PC-3 (cell line): ENCODE results near the gene LRP5. TPM values are rescaled to one million over a fixed set of nuclear protein-coding genes. Genes with fewer than 3 reads are reported as not detected.

Experiments used
- ATAC-seq: fragments of 200-7000 bp; cut with Tn5 transposase; 2 replicates; pipeline ENCODE4 v1.9.1; 2020; ENCODE audit warnings: mild to moderate bottlenecking, moderate library complexity
- BruUV-seq: library from RNA; stranded (reverse); fragments of 400-500 nt; replicated peaks from 2 replicates; lab custom pipeline; 2021; lab: Mats Ljungman, UMichigan
- CTCF ChIA-PET: fragments of 300-600 bp; sonication (Branson Sonifier 250); formaldehyde crosslinking; loops from one replicate; lab custom pipeline; 2022; ENCODE audit warnings: antibody characterized with exemption; lab: Charles Lee
- POLR2A ChIA-PET: fragments of 300-600 bp; sonication (Branson Sonifier 250); formaldehyde crosslinking; loops from one replicate; lab custom pipeline; 2022; ENCODE audit warnings: antibody characterized with exemption; ENCODE audit not compliant: unreplicated experiment; lab: Charles Lee
- DNase-seq: peaks from one replicate; pipeline ENCODE4 v3.0.0-alpha.2; 2015
- H2AFZ ChIP-seq: fragments of 300-600 bp; sonication (generic); 2 replicates; pipeline ENCODE4 v1.6.0; 2016; ENCODE audit warnings: antibody characterized with exemption, low read length
- H3F3A ChIP-seq: fragments of 300-600 bp; sonication (generic); one replicate; pipeline ENCODE4 v1.6.0; 2017; ENCODE audit warnings: antibody characterized with exemption, low read length, control low read depth, mild to moderate bottlenecking; ENCODE audit not compliant: unreplicated experiment
- H3K27ac ChIP-seq: fragments of 300-600 bp; sonication (generic); 2 replicates; pipeline ENCODE4 v1.5.1; 2016; ENCODE audit warnings: mild to moderate bottlenecking, low read length
- H3K27me3 ChIP-seq: fragments of 300-600 bp; sonication (generic); 2 replicates; pipeline ENCODE4 v1.6.1; 2016; ENCODE audit warnings: low read length, mixed read lengths
- H3K36me3 ChIP-seq: fragments of 300-600 bp; sonication (generic); 2 replicates; pipeline ENCODE4 v1.6.1; 2016; ENCODE audit warnings: low read depth, mixed run types, low read length, mixed read lengths
- H3K4me1 ChIP-seq: fragments of 300-600 bp; sonication (generic); 2 replicates; pipeline ENCODE4 v1.5.1; 2016; ENCODE audit warnings: low read length; ENCODE audit not compliant: insufficient read depth
- H3K4me2 ChIP-seq: fragments of 300-600 bp; sonication (generic); 2 replicates; pipeline ENCODE4 v1.6.0; 2016; ENCODE audit warnings: low read length
- H3K4me3 ChIP-seq: fragments of 300-600 bp; sonication (generic); 2 replicates; pipeline ENCODE4 v1.5.1; 2016; ENCODE audit warnings: mild to moderate bottlenecking, low read length, mixed read lengths
- H3K79me2 ChIP-seq: fragments of 300-600 bp; sonication (generic); 2 replicates; pipeline ENCODE4 v1.6.1; 2017; ENCODE audit warnings: low read length, mixed read lengths
- H3K9ac ChIP-seq: fragments of 300-600 bp; sonication (generic); 2 replicates; pipeline ENCODE4 v1.6.0; 2016; ENCODE audit warnings: mild to moderate bottlenecking, low read length
- H3K9me2 ChIP-seq: fragments of 300-600 bp; sonication (generic); replicated peaks from 2 replicates; pipeline ENCODE4 v1.6.1; 2016; ENCODE audit warnings: mixed run types, low read length, mixed read lengths
- H3K9me3 ChIP-seq: fragments of 300-600 bp; sonication (generic); 2 replicates; pipeline ENCODE4 v1.6.1; 2016; ENCODE audit warnings: low read length, mixed read lengths
- H4K20me1 ChIP-seq: fragments of 300-600 bp; sonication (generic); 2 replicates; pipeline ENCODE4 v1.6.1; 2016; ENCODE audit warnings: low read length, mixed read lengths
- EZH2 ChIP-seq: fragments of 300-600 bp; sonication (generic); IDR thresholded peaks from one replicate; pipeline ENCODE4 v1.6.1; 2017; ENCODE audit warnings: antibody characterized with exemption, mild to moderate bottlenecking, low read length; ENCODE audit not compliant: unreplicated experiment
- EZH2phosphoT487 ChIP-seq: fragments of 300-600 bp; sonication (generic); IDR thresholded peaks from 2 replicates; pipeline ENCODE4 v1.6.1; 2018; ENCODE audit warnings: mild to moderate bottlenecking, antibody characterized with exemption, low read length, borderline replicate concordance
- intact Hi-C: fragments of 100-400 bp; cut with micrococcal nuclease; formaldehyde crosslinking; loops from 2 replicates; pipeline ENCODE4 v1.9.0; 2023
- total RNA-seq: library from RNA; depleted of rRNA; stranded (reverse); fragments of >200 nt; gene quantifications from 2 replicates; pipeline ENCODE4 v1.2.3, GENCODE V29; 2014
- TF ChIP-seq, protein P1 (sequence below): fragments of 300-600 bp; sonication (generic); conservative IDR thresholded peaks from 2 replicates; pipeline ENCODE4 v1.5.1; 2017; ENCODE audit warnings: antibody characterized with exemption, low read depth, mild to moderate bottlenecking, low read length

Gene LRP5
- total RNA-seq, 1 experiment from 2014 or later: 64.3 TPM

DNA sequence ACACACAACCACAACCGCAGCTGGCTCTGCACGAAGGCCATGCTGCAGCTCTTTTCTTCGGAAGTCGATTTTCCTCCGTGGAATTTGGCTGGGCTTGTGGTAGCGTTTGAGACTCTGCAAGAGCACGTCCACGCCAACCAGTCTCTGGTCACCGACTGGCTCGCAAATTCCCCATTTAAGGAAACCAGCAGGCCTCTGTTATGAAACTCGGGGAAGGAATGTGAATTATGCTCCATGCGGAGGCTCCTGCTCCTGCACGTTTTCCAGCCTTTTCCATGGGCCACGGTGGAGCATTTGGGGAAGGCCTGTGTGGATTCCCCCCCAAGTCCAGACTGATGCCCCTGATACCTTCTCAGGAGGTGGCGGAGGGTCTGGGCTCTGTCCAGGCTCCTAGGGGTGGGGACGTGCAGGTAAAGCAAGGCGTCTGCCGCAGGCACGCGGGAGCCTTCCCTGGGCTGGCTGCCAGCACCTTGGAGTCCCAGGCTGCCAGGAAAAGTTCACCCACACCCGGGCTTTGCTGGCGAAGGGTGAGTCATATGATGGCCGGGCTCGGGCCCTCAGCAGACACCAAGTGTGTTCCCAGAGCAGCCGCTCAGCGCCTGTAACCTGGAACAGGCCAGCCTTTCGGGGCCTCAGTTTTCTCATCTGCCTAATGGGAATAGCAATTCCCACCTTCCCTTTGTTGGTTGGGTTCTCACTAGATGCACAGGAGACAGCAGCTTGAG lies 41.9 kb downstream of the LRP5 start:
- H3K36me3 ChIP-seq: peaks cover 25% of the 10 kb centered on the region
- POLR2A ChIA-PET: no interaction called here

DNA sequence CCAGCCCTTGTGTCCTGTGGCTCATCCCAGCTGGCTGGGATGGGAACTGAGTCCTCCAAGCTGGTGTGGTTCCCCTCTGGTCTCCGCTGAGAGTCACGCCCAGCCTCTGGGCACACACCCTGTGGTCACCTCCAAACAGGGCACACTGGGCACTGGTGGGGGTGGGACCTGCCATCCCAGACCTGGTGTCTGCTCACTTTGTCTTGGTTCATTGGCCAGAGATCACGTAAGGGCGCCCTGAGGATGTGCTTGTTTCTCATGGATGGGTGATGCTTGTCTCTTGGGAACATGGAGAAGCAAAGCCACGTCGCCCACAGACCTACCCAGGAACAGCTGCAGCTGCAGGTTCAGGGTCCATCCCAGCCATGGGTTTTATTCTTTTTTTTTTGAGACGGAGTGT lies 43.1 kb downstream of the LRP5 start:
- no peak for ATAC-seq
- no peak overlapping the region for H3K27ac ChIP-seq
- ChIA-PET CTCF (no interaction called here), POLR2A (no interaction called here)
- no peaks in the 10 kb centered on the region for H4K20me1 ChIP-seq
- no peak overlapping the region for H3K9ac ChIP-seq
- peaks cover 46% of the 10 kb centered on the region for H3K79me2 ChIP-seq
- no peak for TF ChIP-seq EZH2
- TF ChIP-seq, protein P1, sequence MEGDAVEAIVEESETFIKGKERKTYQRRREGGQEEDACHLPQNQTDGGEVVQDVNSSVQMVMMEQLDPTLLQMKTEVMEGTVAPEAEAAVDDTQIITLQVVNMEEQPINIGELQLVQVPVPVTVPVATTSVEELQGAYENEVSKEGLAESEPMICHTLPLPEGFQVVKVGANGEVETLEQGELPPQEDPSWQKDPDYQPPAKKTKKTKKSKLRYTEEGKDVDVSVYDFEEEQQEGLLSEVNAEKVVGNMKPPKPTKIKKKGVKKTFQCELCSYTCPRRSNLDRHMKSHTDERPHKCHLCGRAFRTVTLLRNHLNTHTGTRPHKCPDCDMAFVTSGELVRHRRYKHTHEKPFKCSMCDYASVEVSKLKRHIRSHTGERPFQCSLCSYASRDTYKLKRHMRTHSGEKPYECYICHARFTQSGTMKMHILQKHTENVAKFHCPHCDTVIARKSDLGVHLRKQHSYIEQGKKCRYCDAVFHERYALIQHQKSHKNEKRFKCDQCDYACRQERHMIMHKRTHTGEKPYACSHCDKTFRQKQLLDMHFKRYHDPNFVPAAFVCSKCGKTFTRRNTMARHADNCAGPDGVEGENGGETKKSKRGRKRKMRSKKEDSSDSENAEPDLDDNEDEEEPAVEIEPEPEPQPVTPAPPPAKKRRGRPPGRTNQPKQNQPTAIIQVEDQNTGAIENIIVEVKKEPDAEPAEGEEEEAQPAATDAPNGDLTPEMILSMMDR: no peak
- TF ChIP-seq EZH2phosphoT487: no peak
- no peak for DNase-seq
- no TSS peak for BruUV-seq
- H3K9me3 ChIP-seq: no peaks in the 10 kb centered on the region
- peaks cover 29% of the 10 kb centered on the region for H3K4me1 ChIP-seq
- H3F3A ChIP-seq: no peaks in the 10 kb centered on the region
- H3K9me2 ChIP-seq: no peaks in the 10 kb centered on the region
- no peaks in the 10 kb centered on the region for H3K27me3 ChIP-seq
- H3K4me3 ChIP-seq: no peak overlapping the region
- peaks cover 31% of the 10 kb centered on the region for H3K36me3 ChIP-seq
- intact Hi-C loops: no loop called here
- H3K4me2 ChIP-seq: no peak overlapping the region
- H2AFZ ChIP-seq: no peak overlapping the region

More for the DNA sequence above, 41.9 kb downstream of the LRP5 start:
- H3K9me3 ChIP-seq: no peaks in the 10 kb centered on the region
- no peaks in the 10 kb centered on the region for H4K20me1 ChIP-seq
- peak overlapping the region; percentile 78 for H2AFZ ChIP-seq
- intact Hi-C loops: loop anchor here (1.0 kb wide), 2 partner anchors 26 to 39 kb away; no protein-coding TSS in a partner anchor
- DNase-seq (peak; percentile 98), ATAC-seq (peak; percentile 96)
- H3K27me3 ChIP-seq: no peaks in the 10 kb centered on the region
- H3K4me1 ChIP-seq: peaks cover 29% of the 10 kb centered on the region
- H3K27ac ChIP-seq: peak overlapping the region; percentile 87
- TF ChIP-seq EZH2 (no peak), EZH2phosphoT487 (no peak)
- TF ChIP-seq, protein P1: no peak
- peaks cover 55% of the 10 kb centered on the region for H3K79me2 ChIP-seq
- no peaks in the 10 kb centered on the region for H3K9me2 ChIP-seq
- CTCF ChIA-PET: no interaction called here
- H3K4me3 ChIP-seq: peak overlapping the region; percentile 28; the same call in 1 of the 2 replicates
- H3F3A ChIP-seq: no peaks in the 10 kb centered on the region
- H3K9ac ChIP-seq: peak overlapping the region; percentile 64
- peak overlapping the region; percentile 74 for H3K4me2 ChIP-seq
- no TSS peak for BruUV-seq

GRCh38 chr11:68357568-68357967 lies 45.2 kb downstream of the LRP5 start:
- intact Hi-C loops: no loop called here
- no peak for ATAC-seq
- Histone ChIP-seq H3K9me3 (no peaks in the 10 kb centered on the region), H3K79me2 (peaks cover 32% of the 10 kb centered on the region), H3K4me1 (peaks cover 29% of the 10 kb centered on the region), H3K27me3 (no peaks in the 10 kb centered on the region), H3F3A (no peaks in the 10 kb centered on the region), H2AFZ (no peak overlapping the region), H3K36me3 (peaks cover 36% of the 10 kb centered on the region), H4K20me1 (no peaks in the 10 kb centered on the region), H3K4me3 (no peak overlapping the region), H3K9me2 (no peaks in the 10 kb centered on the region), H3K9ac (no peak overlapping the region), H3K27ac (no peak overlapping the region), H3K4me2 (no peak overlapping the region)
- BruUV-seq: no TSS peak
- TF ChIP-seq, protein P1: no peak
- no peak for TF ChIP-seq EZH2phosphoT487
- no peak for TF ChIP-seq EZH2
- CTCF ChIA-PET: no interaction called here
- DNase-seq: no peak
- POLR2A ChIA-PET: no interaction called here
